ENCODE results near the gene HNRNPAB. TPM values are rescaled to one million over a fixed set of nuclear protein-coding genes. Genes with fewer than 3 reads are reported as not detected.

Gene HNRNPAB
- total RNA-seq, 4 donors from 2014 or later, result 84.2 to 117 (median 106) TPM

- DNase-seq, result no peak
- Histone ChIP-seq H3K4me3 (no peak overlapping the region), H3K27me3 (no peaks in the 10 kb centered on the region), H3K27ac (peak overlapping the region in 2 of 4 donors; percentile 53 to 96), H3K36me3 (peaks cover 0 to 13% of the 10 kb centered on the region in 2 donors), H3K9me3 (no peaks in the 10 kb centered on the region), H3K4me1 (peaks cover 58 to 61% of the 10 kb centered on the region in 2 donors)
- in situ Hi-C loops (cut with MboI; ENCODE audit: low sequenced_read_pairs in 4 of 4), result no loop called here
- ATAC-seq, result no peak
- TF ChIP-seq, protein P1, sequence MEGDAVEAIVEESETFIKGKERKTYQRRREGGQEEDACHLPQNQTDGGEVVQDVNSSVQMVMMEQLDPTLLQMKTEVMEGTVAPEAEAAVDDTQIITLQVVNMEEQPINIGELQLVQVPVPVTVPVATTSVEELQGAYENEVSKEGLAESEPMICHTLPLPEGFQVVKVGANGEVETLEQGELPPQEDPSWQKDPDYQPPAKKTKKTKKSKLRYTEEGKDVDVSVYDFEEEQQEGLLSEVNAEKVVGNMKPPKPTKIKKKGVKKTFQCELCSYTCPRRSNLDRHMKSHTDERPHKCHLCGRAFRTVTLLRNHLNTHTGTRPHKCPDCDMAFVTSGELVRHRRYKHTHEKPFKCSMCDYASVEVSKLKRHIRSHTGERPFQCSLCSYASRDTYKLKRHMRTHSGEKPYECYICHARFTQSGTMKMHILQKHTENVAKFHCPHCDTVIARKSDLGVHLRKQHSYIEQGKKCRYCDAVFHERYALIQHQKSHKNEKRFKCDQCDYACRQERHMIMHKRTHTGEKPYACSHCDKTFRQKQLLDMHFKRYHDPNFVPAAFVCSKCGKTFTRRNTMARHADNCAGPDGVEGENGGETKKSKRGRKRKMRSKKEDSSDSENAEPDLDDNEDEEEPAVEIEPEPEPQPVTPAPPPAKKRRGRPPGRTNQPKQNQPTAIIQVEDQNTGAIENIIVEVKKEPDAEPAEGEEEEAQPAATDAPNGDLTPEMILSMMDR (IDR thresholded peaks at IDR 0.05 in 4 of 5, conservative IDR thresholded peaks at IDR 0.05 in 1 of 5), result no peak
- TF ChIP-seq POLR2A (IDR thresholded peaks at IDR 0.05), result no peak
- intact Hi-C loops (cut with DNase I; ENCODE audit: low total_unique reads), result loop anchor here (2.0 to 10.0 kb wide), 2 partner anchors 317 to 1321 kb away; partner anchors contain the start of gene RUFY1
Measured at GRCh38 chr5:178234121-178234749, 29.9 kb downstream of the HNRNPAB start.

DNA sequence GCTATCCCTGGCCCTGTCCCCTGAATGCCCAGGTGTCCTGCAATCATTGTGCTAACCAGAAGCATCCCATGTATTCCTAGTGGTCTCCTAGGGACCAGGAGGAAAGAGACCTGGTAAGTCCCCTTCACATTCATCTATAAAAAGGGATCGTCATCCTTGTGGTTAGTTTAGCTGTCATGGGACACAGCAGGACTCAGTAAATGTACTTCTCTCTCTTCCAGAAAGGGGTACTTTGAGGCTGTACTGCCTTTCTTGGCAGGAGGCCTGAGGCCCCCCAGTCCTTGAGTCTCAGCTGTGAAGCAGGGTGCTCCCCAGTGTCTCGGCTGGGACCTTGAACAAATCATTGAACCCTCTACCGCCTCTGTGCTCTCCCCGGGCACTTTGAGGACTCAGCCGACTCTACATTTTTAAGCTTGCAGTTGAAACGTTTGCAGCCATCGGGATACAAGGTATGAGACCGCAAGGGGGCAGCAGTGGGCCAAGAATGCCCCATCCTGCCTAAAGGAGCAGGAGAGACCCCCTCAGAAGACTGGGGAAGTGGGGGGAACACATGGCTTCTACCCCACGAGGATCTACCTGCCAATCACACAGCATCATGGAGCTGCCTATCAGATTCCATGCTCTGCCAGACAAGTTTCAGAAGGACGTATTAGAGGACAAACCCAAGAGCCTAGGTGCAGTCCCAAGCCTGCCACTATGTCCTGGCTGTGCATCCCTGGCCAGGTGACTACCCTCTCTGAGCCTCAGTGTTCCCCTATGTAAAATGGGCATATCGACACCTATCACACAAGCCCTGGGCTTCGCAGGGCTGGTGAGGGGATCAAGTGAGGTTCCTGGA lies 30.6 kb downstream of the HNRNPAB start:
- ATAC-seq, result no peak

DNA sequence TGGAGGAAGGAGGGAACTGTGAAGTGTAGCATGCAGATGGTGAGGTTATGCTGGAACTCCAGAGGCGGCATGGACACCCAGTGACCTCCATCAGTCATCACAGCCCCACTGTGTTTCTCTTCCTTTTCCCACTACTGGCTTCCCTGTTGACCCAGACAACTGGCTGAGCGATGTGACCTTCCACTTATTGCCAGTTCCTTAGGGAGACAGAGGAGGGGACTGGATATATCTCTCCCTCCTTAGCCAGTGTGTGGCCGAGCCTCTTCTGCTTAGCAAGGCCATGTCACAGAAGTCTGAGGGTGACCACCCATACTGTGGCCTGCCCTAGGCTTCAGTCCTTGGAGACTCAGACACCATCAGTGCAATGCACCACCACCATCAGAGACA lies 31.2 kb downstream of the HNRNPAB start:
- intact Hi-C loops (cut with DNase I; ENCODE audit: low total_unique reads), result loop anchor here (2.0 to 10.0 kb wide), 4 partner anchors 113 to 1319 kb away; partner anchors contain the start of gene RUFY1
- TF ChIP-seq, protein P1 (IDR thresholded peaks at IDR 0.05 in 4 of 5, conservative IDR thresholded peaks at IDR 0.05 in 1 of 5), result no peak
- TF ChIP-seq POLR2A (IDR thresholded peaks at IDR 0.05), result no peak
- peak overlapping the region in 2 of 4 donors; percentile 93 to 96 for H3K27ac ChIP-seq
- no peak for ATAC-seq
- H3K27me3 ChIP-seq, result no peaks in the 10 kb centered on the region
- no peak for DNase-seq
- H3K36me3 ChIP-seq, result no peaks in the 10 kb centered on the region
- in situ Hi-C loops (cut with MboI; ENCODE audit: low sequenced_read_pairs in 4 of 4), result no loop called here
- H3K4me3 ChIP-seq, result no peak overlapping the region
- no peaks in the 10 kb centered on the region for H3K9me3 ChIP-seq
- peaks cover 56 to 59% of the 10 kb centered on the region in 2 donors for H3K4me1 ChIP-seq

More for the DNA sequence above, 30.6 kb downstream of the HNRNPAB start:
- Histone ChIP-seq H3K27me3 (no peaks in the 10 kb centered on the region), H3K27ac (peak overlapping the region; percentile 14 to 96 (median 52)), H3K4me3 (no peak overlapping the region), H3K4me1 (peaks cover 56 to 59% of the 10 kb centered on the region in 2 donors), H3K36me3 (peaks cover 0 to 5% of the 10 kb centered on the region in 2 donors), H3K9me3 (no peaks in the 10 kb centered on the region)
- peak in 1 of 2 donors; percentile 71 for DNase-seq
- intact Hi-C loops (cut with DNase I; ENCODE audit: low total_unique reads) (loop anchor here (2.0 to 10.0 kb wide), 4 partner anchors 113 to 1320 kb away; partner anchors contain the start of gene RUFY1), in situ Hi-C loops (cut with MboI; ENCODE audit: low sequenced_read_pairs in 4 of 4) (no loop called here)
- no peak for TF ChIP-seq POLR2A (IDR thresholded peaks at IDR 0.05)
- TF ChIP-seq, protein P1 (IDR thresholded peaks at IDR 0.05 in 4 of 5, conservative IDR thresholded peaks at IDR 0.05 in 1 of 5), result peak; percentile 40 to 78 (median 68)

- no peak for TF ChIP-seq POLR2A (IDR thresholded peaks at IDR 0.05)
- TF ChIP-seq, protein P1 (IDR thresholded peaks at IDR 0.05 in 4 of 5, conservative IDR thresholded peaks at IDR 0.05 in 1 of 5), result no peak
- intact Hi-C loops (cut with DNase I; ENCODE audit: low total_unique reads), result loop anchor here (1.0 to 10.0 kb wide), 4 partner anchors 95 to 1319 kb away; partner anchors contain the start of gene RUFY1
- Histone ChIP-seq H3K27me3 (no peaks in the 10 kb centered on the region), H3K4me3 (no peak overlapping the region), H3K27ac (peak overlapping the region; percentile 82 to 94 (median 92)), H3K9me3 (no peaks in the 10 kb centered on the region), H3K36me3 (no peaks in the 10 kb centered on the region), H3K4me1 (peaks cover 51 to 58% of the 10 kb centered on the region in 2 donors)
- ATAC-seq (no peak), DNase-seq (no peak)
- in situ Hi-C loops (cut with MboI; ENCODE audit: low sequenced_read_pairs in 4 of 4), result no loop called here
Measured at GRCh38 chr5:178236126-178236525, 31.8 kb downstream of the HNRNPAB start.
